Testis (tissue), 3 donors: ENCODE data around the gene ABCD4. TPM values are rescaled to one million over a fixed set of nuclear protein-coding genes. Genes with fewer than 3 reads are reported as not detected.
"Not testable (repeated sequence)": the region's sequence is repeated elsewhere in the genome, so short reads cannot be mapped to it uniquely, and the experiment has no call there.

Experiments
- DNase-seq: peaks from one replicate; pipeline ENCODE4 v3.0.0-alpha.2; 2019
- H3K27ac ChIP-seq, 2 donors: fragments of 200-600 bp; sonication (generic); one replicate each; pipeline ENCODE4 v1.5.1; 2019
- H3K27me3 ChIP-seq: fragments of 200-600 bp; sonication (generic); one replicate; pipeline ENCODE4 v1.5.1; 2019
- H3K36me3 ChIP-seq: fragments of 200-600 bp; sonication (generic); one replicate; pipeline ENCODE4 v1.5.1; 2017; ENCODE audit warnings: low read depth; ENCODE audit errors: missing control alignments
- H3K4me1 ChIP-seq: fragments of 200-600 bp; sonication (generic); one replicate; pipeline ENCODE4 v1.5.1; 2019
- H3K4me3 ChIP-seq, 2 donors: fragments of 200-600 bp; sonication (generic); one replicate each; pipeline ENCODE4 v1.5.1; 2017 to 2019
- H3K9me3 ChIP-seq: fragments of 200-600 bp; sonication (generic); one replicate; pipeline ENCODE4 v1.5.1; 2017
- POLR2A ChIP-seq: fragments of 450-650 bp; IDR thresholded peaks from one replicate; pipeline ENCODE4 v1.6.1; 2017; ENCODE audit warnings: antibody characterized with exemption, mild to moderate bottlenecking, moderate library complexity
- WGBS, 2 donors: methylation state at CpG; one replicate each; pipeline ENCODE4 v1.1.5; 2018; 5-methylcytosine and 5-hydroxymethylcytosine counted together
- intact Hi-C: fragments of 100-400 bp; cut with DNase I; formaldehyde crosslinking; loops from one replicate; pipeline ENCODE4 v1.15.1; 2023; ENCODE audit warnings: low total_unique reads
- polyA plus RNA-seq: library from polyadenylated mRNA; stranded (reverse); fragments of 350-450 nt; fragmentation: Illumina TruSeq; extraction: RNeasy Lipid Tissue Mini Kit (QIAGEN cat#74804); gene quantifications from one replicate; pipeline ENCODE4 v1.2.3, GENCODE V29; 2014; ENCODE audit warnings: low read depth, low replicate concordance; ENCODE audit not compliant: insufficient read depth
- total RNA-seq, 2 donors: library from RNA; depleted of rRNA; stranded (reverse); fragments of >200 nt; gene quantifications; one replicate each; pipeline ENCODE4 v1.2.3, GENCODE V29; 2016
- TF ChIP-seq, protein P1 (sequence below), 3 experiments: fragments of 450-650 bp in 2 of 3; fragments of 200-600 bp in 1 of 3; sonication (generic) in 1 of 3; IDR thresholded peaks; one replicate each; pipeline ENCODE4 v1.5.1; 2016 to 2019; ENCODE audit warnings: antibody characterized with exemption in 3 of 3, mild to moderate bottlenecking in 2 of 3, moderate library complexity in 1 of 3

The ABCD4 gene
- total and polyA plus RNA-seq, 3 donors from 2014 or later: 53.8 to 89.4 (median 86.7) TPM

DNA sequence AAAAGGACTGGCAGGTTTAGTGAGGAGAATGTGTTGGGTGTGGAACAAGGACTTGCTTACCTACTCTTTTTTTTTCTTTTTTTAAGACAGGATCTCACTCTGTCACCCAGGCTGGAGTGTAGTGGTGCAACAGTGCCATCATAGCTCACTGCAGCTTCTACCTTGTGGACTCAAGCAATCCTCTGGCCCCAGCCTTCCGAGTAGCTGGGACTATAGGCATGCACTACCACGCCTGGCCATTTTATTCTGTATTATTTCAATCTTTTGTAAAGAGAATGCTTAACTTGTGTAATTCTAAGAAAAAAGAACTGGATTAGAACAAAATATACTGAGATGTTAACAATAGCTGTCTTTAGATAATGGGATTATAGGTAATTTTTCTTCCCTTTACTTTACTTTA is 43.6 kb upstream of the ABCD4 start:
- H3K4me3 ChIP-seq: no peak overlapping the region
- no peak for DNase-seq
- no peaks in the 10 kb centered on the region for H3K36me3 ChIP-seq
- no peaks in the 10 kb centered on the region for H3K9me3 ChIP-seq
- no peak overlapping the region for H3K27ac ChIP-seq
- no peaks in the 10 kb centered on the region for H3K27me3 ChIP-seq
- no peaks in the 10 kb centered on the region for H3K4me1 ChIP-seq
- intact Hi-C loops: no loop called here
- WGBS, 2 donors: 88% methylated on average over 2 of the region's 2 CpGs
- TF ChIP-seq, protein P1, sequence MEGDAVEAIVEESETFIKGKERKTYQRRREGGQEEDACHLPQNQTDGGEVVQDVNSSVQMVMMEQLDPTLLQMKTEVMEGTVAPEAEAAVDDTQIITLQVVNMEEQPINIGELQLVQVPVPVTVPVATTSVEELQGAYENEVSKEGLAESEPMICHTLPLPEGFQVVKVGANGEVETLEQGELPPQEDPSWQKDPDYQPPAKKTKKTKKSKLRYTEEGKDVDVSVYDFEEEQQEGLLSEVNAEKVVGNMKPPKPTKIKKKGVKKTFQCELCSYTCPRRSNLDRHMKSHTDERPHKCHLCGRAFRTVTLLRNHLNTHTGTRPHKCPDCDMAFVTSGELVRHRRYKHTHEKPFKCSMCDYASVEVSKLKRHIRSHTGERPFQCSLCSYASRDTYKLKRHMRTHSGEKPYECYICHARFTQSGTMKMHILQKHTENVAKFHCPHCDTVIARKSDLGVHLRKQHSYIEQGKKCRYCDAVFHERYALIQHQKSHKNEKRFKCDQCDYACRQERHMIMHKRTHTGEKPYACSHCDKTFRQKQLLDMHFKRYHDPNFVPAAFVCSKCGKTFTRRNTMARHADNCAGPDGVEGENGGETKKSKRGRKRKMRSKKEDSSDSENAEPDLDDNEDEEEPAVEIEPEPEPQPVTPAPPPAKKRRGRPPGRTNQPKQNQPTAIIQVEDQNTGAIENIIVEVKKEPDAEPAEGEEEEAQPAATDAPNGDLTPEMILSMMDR (IDR thresholded peaks at IDR 0.05): no peak
- no peak for TF ChIP-seq POLR2A

DNA sequence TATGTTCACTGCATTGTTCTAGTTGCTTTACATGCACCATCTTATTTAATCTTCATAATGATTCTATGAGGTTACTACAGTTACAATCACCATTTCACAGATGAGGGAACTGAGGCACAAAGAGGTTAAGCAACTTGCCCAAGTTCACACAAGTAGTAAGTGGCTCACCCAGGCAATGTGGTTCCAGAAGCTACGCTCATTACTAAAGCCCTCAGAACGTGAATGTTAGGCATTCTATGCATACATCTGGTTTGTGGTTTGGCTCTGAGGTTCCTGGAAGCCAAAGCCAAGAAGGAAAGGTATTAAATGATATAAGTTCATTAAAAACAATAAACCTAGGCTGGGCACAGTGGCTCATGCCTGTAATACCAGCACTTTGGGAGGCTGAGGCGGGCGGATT is 31.2 kb upstream of the ABCD4 start:
- Histone ChIP-seq H3K36me3 (no peaks in the 10 kb centered on the region), H3K4me3 (no peak overlapping the region), H3K4me1 (no peaks in the 10 kb centered on the region), H3K27ac (no peak overlapping the region), H3K9me3 (no peaks in the 10 kb centered on the region), H3K27me3 (no peaks in the 10 kb centered on the region)
- intact Hi-C loops: no loop called here
- no peak for TF ChIP-seq POLR2A
- TF ChIP-seq, protein P1 (IDR thresholded peaks at IDR 0.05): no peak
- DNase-seq: no peak
- WGBS, 2 donors: 82 to 92% methylated on average over 4 of the region's 4 CpGs

DNA sequence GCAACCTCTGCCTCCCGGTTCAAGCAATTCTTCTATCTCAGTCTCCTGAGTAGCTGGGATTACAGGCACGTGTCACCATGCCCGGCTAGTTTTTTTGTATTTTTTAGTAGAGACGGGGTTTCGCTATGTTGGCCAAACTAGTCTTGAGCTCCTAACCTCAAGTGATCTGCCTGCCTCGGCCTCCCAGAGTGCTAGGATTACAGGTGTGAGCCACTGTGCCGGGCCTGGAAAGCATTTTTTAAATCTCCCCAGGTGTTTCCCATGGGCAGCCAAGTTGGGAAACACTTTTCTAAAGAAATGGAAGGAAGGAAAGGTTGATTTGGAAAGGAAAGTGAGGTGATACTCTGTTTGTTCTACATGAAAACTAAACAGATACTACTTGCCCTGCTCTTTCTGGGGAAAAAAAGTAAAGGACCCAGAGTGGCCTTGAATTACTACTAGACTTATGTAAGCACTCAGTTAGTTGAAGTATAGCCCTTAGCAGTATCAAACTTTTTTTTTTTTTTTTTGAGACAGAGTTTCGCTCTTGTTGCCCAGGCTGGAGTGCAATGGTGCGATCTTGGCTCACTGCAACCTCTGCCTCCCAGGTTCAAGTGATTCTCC is 27.3 kb upstream of the ABCD4 start:
- H3K27ac ChIP-seq, H3K27me3 ChIP-seq, H3K9me3 ChIP-seq, H3K36me3 ChIP-seq, DNase-seq, H3K4me3 ChIP-seq, H3K4me1 ChIP-seq, intact Hi-C loops: not testable (repeated sequence)
- 88 to 89% methylated on average over 9 of the region's 9 CpGs for WGBS, 2 donors

DNA sequence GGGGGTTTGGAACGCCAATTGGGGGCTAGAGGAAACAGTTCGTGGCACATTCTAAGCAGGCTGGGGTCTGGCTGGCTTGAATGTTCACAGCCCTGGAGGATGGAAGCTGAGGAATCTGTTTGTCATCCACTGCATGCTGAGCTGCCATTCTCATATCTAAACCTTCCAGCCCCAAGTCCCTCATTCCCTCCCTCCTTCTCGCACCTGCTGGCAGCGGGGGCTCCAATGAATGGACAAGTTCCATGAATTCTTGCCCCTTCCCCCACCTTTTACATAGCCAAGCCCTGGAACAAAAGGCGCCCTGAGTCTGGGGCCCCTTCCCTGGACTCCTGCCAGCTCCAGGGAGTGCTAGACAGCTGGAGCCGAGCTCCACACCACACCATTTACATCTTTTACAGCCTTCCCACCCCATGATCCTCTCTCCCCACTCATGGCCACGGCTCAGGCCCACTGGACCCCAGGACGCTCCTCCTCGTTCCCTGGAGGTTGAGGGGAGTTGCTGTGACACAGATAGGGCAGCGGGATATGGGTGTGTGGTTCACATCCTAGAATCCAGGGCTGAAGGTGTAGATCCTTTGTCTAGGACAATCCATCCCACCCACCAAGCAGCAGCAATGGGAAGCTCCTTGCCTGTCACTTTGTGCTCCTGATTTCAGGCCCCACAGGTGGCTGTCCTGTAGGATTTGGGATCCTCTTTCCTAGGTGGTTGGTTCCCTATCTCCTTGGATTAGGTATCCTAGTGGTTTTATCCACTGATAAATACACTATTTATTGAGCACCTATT is 23.8 kb upstream of the ABCD4 start:
- WGBS, 2 donors: 47 to 54% methylated on average over 10 of the region's 10 CpGs
- Histone ChIP-seq H3K27ac (no peak overlapping the region), H3K4me1 (no peaks in the 10 kb centered on the region), H3K4me3 (no peak overlapping the region), H3K9me3 (no peaks in the 10 kb centered on the region), H3K36me3 (no peaks in the 10 kb centered on the region), H3K27me3 (no peaks in the 10 kb centered on the region)
- no peak for DNase-seq
- TF ChIP-seq POLR2A: no peak
- TF ChIP-seq, protein P1 (IDR thresholded peaks at IDR 0.05): no peak
- intact Hi-C loops: no loop called here

DNA sequence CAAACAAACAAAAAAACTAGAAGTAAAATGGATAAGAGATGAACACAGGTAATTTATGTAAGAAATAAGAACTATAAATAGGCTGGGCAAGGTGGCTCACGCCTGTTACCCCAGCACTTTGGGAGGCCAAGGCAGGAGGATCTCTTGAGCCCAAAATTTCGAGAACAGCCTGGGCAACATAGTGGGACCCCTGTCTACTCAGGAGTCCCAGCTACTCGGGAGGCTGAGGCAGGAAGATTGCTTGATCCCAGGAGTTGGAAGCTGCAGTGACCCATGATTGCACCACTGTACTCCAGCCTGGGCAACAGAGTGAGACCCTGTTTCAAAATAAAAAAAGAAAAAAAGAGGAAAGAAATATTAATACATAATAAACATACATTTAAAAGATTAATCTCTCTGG is 22.7 kb upstream of the ABCD4 start:
- Histone ChIP-seq H3K27me3 (no peaks in the 10 kb centered on the region), H3K9me3 (no peaks in the 10 kb centered on the region), H3K36me3 (no peaks in the 10 kb centered on the region), H3K4me1 (no peaks in the 10 kb centered on the region), H3K4me3 (no peak overlapping the region), H3K27ac (no peak overlapping the region)
- intact Hi-C loops: no loop called here
- TF ChIP-seq, protein P1 (IDR thresholded peaks at IDR 0.05): no peak
- no peak for TF ChIP-seq POLR2A
- 71 to 84% methylated on average over 3 of the region's 3 CpGs for WGBS, 2 donors
- no peak for DNase-seq
